ENCODE results near the gene TESK2.

TESK2 gene

DNA sequence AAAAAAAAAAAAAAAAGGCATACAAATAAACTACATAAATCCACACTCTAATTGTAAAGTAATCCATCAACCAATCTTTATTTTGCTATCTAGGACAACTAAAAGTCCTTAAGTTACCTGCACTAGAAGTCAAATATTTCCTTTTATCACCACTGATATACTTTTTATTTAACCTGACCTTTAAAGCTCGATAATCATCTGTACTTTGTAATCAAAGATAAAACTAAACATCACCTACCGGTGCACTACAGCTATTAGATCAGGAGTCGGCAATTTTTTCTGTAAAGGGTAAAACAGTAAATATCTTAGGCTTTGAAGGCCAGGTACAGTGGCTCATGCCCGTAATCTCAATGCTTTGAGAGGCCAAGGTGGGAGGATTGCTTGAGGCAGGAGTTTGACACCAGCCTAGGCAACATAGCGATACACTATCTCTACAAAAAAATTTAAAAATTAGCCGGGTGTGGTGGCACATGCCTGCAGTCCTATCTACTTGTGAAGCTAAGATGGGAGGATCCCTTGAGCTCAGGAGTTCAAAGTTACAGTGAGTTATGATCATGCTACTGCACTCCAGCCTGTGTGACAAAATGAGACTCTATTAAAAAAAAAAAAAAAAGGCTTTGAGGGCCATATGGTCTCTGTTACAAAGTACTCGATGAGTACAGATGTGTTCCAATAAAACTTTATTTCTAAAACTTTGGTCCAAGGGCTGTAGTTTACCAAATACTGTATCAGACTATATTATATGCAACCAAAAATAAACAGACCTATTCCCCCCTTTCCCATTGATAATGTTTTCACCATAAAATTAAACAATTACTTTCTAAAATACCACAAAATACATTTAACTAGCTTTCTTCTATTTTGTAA is 47.1 kb downstream of the TESK2 start:
- H3K4me1 Mint-ChIP-seq, result no peaks in the 10 kb centered on the region
- no peak overlapping the region for H3K27ac Mint-ChIP-seq
- no peaks in the 10 kb centered on the region for H3K27me3 Mint-ChIP-seq
- no peak overlapping the region for H3K4me3 Mint-ChIP-seq
- CTCF ChIA-PET, result no interaction called here
- DNase-seq, result no peak
- H3K36me3 Mint-ChIP-seq, result no peaks in the 10 kb centered on the region
- no peaks in the 10 kb centered on the region for H3K9me3 Mint-ChIP-seq

GRCh38 chr1:45442272-45442671 is 48.7 kb downstream of the TESK2 start:
- DNase-seq, result no peak
- CTCF ChIA-PET, result no interaction called here
- H3K9me3 Mint-ChIP-seq, result no peaks in the 10 kb centered on the region
- no peak overlapping the region for H3K4me3 Mint-ChIP-seq
- H3K4me1 Mint-ChIP-seq, result no peaks in the 10 kb centered on the region
- no peaks in the 10 kb centered on the region for H3K36me3 Mint-ChIP-seq
- no peak overlapping the region for H3K27ac Mint-ChIP-seq
- H3K27me3 Mint-ChIP-seq, result no peaks in the 10 kb centered on the region

DNA sequence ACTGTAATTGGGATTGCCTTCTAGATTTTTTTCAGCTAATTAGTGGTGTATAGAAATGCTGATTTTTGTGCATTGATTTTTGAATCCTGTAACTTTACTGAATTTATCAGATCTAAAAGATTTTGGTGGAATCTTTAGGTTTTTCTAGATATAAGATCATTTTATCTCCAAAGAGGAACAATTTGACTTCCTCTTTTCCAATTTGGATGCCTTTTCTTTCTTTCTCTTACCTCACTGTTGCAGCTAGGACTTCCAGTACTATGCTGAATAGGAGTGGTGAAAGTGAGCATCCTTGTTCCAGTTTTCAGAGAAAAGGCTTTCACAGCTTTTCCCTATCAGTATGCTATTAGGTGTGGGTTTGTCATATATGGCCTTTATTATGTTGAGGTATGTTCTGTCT is 53.6 kb downstream of the TESK2 start:
- H3K4me1 Mint-ChIP-seq, result no peaks in the 10 kb centered on the region
- CTCF ChIA-PET, result interaction anchor here (0.6 kb wide), 1 partner anchor 10 kb away, joined by 3 read pairs; no protein-coding TSS in a partner anchor
- H3K36me3 Mint-ChIP-seq, result no peaks in the 10 kb centered on the region
- no peak overlapping the region for H3K4me3 Mint-ChIP-seq
- H3K27ac Mint-ChIP-seq, result no peak overlapping the region
- H3K9me3 Mint-ChIP-seq, result no peaks in the 10 kb centered on the region
- H3K27me3 Mint-ChIP-seq, result peaks cover 5% of the 10 kb centered on the region
- DNase-seq, result no peak

- Mint-ChIP-seq H3K27ac (no peak overlapping the region), H3K4me3 (no peak overlapping the region), H3K36me3 (no peaks in the 10 kb centered on the region), H3K9me3 (no peaks in the 10 kb centered on the region), H3K27me3 (peaks cover 5% of the 10 kb centered on the region), H3K4me1 (no peaks in the 10 kb centered on the region)
- CTCF ChIA-PET, result no interaction called here
- no peak for DNase-seq
Measured at GRCh38 chr1:45430490-45430889, 60.5 kb downstream of the TESK2 start.

DNA sequence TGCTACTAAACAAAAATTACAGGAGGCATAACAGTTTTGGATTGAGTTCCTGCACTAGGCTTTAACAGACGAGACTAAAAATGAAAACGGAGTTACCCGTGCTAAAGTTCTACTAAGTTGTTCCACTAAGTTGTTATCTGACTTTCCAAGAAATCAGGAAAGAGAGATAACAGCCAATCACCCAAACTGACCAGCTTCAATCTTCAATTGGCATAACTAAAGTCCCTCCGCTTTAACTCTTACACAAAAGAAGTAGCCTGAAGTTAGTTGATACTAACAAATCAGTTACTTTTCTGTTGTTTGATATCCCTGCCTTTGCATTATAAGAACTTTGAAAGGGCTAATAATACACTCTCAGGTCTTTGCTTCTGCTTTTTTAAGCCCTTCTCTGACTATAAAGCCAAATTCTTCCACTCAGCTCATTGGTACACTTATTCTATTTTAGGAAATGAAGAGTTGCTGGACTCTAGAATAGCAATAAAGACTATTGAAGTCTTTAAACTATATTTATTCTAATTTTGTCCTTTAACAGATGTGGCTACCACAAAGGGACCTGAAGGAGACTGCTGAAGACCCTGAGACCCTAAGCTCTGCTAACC is 61.3 kb downstream of the TESK2 start:
- CTCF ChIA-PET, result interaction anchor here (0.6 kb wide), 1 partner anchor 251 kb away, joined by 3 read pairs; no protein-coding TSS in a partner anchor
- Mint-ChIP-seq H3K27ac (no peak overlapping the region), H3K27me3 (peaks cover 1% of the 10 kb centered on the region), H3K4me3 (no peak overlapping the region), H3K4me1 (no peaks in the 10 kb centered on the region), H3K36me3 (no peaks in the 10 kb centered on the region), H3K9me3 (no peaks in the 10 kb centered on the region)
- no peak for DNase-seq

DNA sequence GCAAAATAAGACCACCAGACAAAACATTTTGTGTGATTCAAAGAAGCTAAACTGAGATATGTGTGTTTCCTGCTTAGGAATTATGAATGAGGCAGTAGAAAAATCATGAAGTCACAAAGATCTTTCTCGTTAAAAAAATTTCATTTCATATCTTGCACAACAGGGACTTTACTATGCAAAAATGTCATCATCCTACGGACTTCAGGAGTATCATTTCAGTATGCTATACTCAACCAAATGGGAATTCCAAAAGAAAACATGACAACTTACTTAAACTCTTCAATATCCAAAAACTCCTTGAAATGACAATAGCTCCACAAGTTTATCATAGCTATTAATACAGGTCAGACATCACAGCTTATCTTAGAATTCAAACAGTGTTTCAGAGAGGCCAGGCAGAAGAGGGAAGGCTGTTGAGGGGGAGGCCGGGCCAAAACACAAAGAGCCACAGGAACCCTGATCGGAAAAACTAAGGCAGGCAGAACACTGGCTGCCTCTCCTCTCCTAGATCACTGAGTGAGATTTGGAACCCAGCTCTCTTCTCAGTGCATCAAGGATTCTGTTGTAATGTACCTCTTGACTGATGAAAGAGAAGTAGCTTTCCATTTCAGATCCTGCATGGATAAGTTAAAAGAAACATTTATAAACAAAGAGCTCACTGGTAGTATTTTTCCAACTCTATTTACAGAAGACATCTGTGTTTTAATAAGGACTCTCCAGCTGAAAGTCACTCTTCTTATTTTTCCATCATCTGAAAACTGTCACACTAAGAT is 66.9 kb downstream of the TESK2 start:
- H3K4me1 Mint-ChIP-seq, result no peaks in the 10 kb centered on the region
- no peak overlapping the region for H3K4me3 Mint-ChIP-seq
- CTCF ChIA-PET, result no interaction called here
- H3K27me3 Mint-ChIP-seq, result no peaks in the 10 kb centered on the region
- no peak overlapping the region for H3K27ac Mint-ChIP-seq
- no peaks in the 10 kb centered on the region for H3K36me3 Mint-ChIP-seq
- no peaks in the 10 kb centered on the region for H3K9me3 Mint-ChIP-seq
- no peak for DNase-seq

- Mint-ChIP-seq H3K4me3 (no peak overlapping the region), H3K27ac (no peak overlapping the region), H3K9me3 (no peaks in the 10 kb centered on the region), H3K36me3 (no peaks in the 10 kb centered on the region), H3K27me3 (no peaks in the 10 kb centered on the region), H3K4me1 (no peaks in the 10 kb centered on the region)
- CTCF ChIA-PET, result no interaction called here
- no peak for DNase-seq
Measured at GRCh38 chr1:45421935-45422334, 69.0 kb downstream of the TESK2 start.

DNA sequence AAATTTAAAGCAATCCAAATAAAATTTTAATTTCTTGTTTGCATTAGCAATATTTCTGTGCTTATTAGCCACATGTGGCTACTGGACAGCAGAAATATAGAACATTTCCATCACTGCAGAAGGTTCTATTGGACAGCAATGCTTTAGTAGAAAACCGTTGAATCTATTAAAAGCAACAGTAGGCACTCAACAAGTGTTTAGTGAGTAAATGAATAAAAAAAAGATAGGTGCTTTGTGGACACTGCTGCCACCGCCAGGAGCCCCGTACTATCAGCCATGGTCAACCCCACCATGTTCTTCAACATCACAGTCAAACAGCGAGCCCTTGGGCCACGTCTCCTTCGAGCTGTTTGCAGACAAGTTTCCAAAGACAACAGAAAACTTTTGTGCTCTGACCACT is 76.2 kb downstream of the TESK2 start:
- H3K36me3 Mint-ChIP-seq, result no peaks in the 10 kb centered on the region
- no peak overlapping the region for H3K4me3 Mint-ChIP-seq
- no peaks in the 10 kb centered on the region for H3K4me1 Mint-ChIP-seq
- CTCF ChIA-PET, result no interaction called here
- no peaks in the 10 kb centered on the region for H3K9me3 Mint-ChIP-seq
- no peaks in the 10 kb centered on the region for H3K27me3 Mint-ChIP-seq
- no peak overlapping the region for H3K27ac Mint-ChIP-seq
- no peak for DNase-seq

- H3K4me1 Mint-ChIP-seq, result no peaks in the 10 kb centered on the region
- H3K27ac Mint-ChIP-seq, result no peak overlapping the region
- no peaks in the 10 kb centered on the region for H3K27me3 Mint-ChIP-seq
- DNase-seq, result no peak
- CTCF ChIA-PET, result no interaction called here
- no peaks in the 10 kb centered on the region for H3K9me3 Mint-ChIP-seq
- H3K4me3 Mint-ChIP-seq, result no peak overlapping the region
- H3K36me3 Mint-ChIP-seq, result no peaks in the 10 kb centered on the region
Measured at GRCh38 chr1:45412899-45413298, 78.1 kb downstream of the TESK2 start.

DNA sequence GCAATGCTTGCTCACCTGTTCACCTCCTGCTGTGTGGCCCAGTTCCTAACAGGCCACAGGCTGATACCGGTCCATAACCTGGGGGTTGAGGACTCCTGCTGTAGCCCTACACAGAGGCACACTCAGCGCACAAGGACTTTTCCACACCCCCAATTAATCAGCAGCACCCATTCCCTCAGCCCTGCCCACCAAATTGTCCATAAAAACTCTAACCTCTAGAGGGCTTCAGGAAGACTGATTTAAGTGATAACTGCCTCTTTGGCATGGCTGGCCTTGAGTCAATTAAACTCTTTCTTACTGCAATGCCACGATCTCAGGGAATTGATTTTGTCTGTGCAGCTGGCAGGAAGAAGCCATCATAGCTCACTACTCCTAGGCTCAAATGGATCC is 79.5 kb downstream of the TESK2 start:
- CTCF ChIA-PET, result no interaction called here
- H3K27me3 Mint-ChIP-seq, result no peaks in the 10 kb centered on the region
- H3K36me3 Mint-ChIP-seq, result no peaks in the 10 kb centered on the region
- H3K4me1 Mint-ChIP-seq, result no peaks in the 10 kb centered on the region
- no peak for DNase-seq
- H3K27ac Mint-ChIP-seq, result no peak overlapping the region
- H3K4me3 Mint-ChIP-seq, result no peak overlapping the region
- H3K9me3 Mint-ChIP-seq, result no peaks in the 10 kb centered on the region

DNA sequence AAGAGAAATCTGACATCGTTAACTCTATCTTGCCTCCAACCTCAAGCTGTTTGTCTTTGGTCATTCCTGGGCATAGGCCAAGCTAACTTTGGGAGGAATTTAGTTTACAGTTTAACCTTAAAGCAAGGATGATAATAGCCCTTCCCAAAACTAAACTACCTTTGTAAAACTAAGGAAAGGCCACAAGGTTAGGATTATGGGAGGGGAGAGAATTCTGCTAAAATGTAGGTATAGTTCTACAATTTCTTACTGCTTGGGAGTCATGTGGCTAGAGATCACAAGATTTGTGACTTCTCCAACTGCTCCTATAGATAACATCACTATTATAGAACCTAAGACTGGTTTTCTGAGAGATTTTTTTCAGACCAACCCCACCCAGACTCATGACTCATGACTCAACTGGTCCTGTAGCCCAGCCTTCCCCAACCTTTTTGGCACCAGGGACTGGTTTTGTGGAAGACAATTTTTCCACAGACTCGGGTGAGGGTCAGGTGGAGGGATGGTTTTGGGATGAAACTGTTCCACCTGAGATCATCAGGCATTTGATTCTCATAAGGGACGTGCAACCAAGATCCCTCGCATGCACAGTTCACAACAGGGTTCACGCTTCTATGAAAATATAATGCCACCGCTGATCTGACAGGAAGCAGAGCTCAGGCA is 80.0 kb downstream of the TESK2 start:
- H3K4me1 Mint-ChIP-seq, result no peaks in the 10 kb centered on the region
- no peaks in the 10 kb centered on the region for H3K36me3 Mint-ChIP-seq
- no peaks in the 10 kb centered on the region for H3K27me3 Mint-ChIP-seq
- no peak overlapping the region for H3K4me3 Mint-ChIP-seq
- H3K27ac Mint-ChIP-seq, result no peak overlapping the region
- DNase-seq, result no peak
- no peaks in the 10 kb centered on the region for H3K9me3 Mint-ChIP-seq
- CTCF ChIA-PET, result no interaction called here

DNA sequence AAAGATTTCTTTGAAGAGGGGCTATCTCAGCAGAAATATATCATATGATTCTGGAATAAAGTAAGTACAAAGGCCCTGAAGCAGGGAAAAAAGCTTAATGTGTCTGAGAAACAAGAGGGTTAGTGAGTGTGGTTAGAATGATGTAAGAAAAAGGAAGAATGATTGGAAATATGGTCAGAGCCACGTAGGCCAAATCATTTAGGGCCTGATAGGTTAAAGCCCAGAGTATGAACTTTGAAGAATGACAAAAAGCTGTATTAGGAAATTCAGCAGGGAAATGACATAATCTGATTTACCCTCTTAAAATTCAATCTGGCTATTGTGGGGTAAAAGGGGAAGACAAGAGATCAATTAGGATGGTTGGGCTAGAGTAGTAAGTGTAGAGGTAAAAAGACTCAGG is 81.7 kb downstream of the TESK2 start:
- Mint-ChIP-seq H3K4me3 (no peak overlapping the region), H3K36me3 (no peaks in the 10 kb centered on the region), H3K27ac (no peak overlapping the region), H3K4me1 (no peaks in the 10 kb centered on the region), H3K27me3 (no peaks in the 10 kb centered on the region), H3K9me3 (no peaks in the 10 kb centered on the region)
- DNase-seq, result no peak
- CTCF ChIA-PET, result interaction anchor here (1.0 kb wide), 1 partner anchor 51 kb away, joined by 3 read pairs; no protein-coding TSS in a partner anchor

DNA sequence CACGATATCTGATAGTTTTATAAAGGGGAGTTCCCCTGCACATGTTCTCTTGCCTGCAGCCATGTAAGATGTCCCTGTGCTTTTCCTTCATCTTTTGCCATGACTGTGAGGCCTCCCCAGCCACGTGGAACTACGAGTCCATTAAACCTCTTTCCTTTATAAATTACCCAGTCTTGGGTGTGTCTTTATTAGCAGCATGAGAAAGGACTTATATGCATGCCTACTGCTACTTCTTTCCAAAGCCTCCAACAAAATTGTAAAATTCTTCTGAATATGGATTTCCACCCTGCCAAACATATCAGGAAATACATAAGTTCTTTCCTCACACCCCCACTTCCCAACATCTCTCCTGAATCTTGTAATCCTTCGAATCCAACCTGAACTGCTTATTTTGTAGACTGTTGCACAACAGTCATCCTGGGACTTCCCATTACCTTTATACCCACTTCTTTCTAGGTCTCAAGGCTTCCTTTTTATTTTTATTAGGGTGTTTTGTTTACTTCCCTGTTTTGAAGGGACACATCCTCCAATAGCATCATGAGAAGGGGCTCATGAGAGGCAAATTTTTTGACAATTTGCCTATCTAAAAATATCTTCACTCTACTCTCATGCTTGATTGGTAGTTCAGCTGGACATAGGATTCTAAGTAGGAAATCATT is 83.2 kb downstream of the TESK2 start:
- Mint-ChIP-seq H3K27me3 (no peaks in the 10 kb centered on the region), H3K36me3 (no peaks in the 10 kb centered on the region), H3K9me3 (no peaks in the 10 kb centered on the region), H3K4me1 (no peaks in the 10 kb centered on the region), H3K27ac (no peak overlapping the region), H3K4me3 (no peak overlapping the region)
- CTCF ChIA-PET, result no interaction called here
- DNase-seq, result no peak

- CTCF ChIA-PET, result no interaction called here
- DNase-seq, result no peak
- H3K9me3 Mint-ChIP-seq, result no peaks in the 10 kb centered on the region
Measured at GRCh38 chr1:45405636-45406035, 85.3 kb downstream of the TESK2 start.

More at GRCh38 chr1:45405636-45406035, 85.3 kb downstream of the TESK2 start:
- Mint-ChIP-seq H3K4me3 (no peak overlapping the region), H3K27me3 (no peaks in the 10 kb centered on the region), H3K4me1 (no peaks in the 10 kb centered on the region), H3K36me3 (no peaks in the 10 kb centered on the region), H3K27ac (no peak overlapping the region)
